ENCODE data around the gene FOXP1. TPM values are rescaled to one million over a fixed set of nuclear protein-coding genes. Genes with fewer than 3 reads are reported as not detected.

FOXP1 gene
- total and polyA plus RNA-seq, 4 donors, result 4.9 to 35.4 (median 32.0) TPM

DNA sequence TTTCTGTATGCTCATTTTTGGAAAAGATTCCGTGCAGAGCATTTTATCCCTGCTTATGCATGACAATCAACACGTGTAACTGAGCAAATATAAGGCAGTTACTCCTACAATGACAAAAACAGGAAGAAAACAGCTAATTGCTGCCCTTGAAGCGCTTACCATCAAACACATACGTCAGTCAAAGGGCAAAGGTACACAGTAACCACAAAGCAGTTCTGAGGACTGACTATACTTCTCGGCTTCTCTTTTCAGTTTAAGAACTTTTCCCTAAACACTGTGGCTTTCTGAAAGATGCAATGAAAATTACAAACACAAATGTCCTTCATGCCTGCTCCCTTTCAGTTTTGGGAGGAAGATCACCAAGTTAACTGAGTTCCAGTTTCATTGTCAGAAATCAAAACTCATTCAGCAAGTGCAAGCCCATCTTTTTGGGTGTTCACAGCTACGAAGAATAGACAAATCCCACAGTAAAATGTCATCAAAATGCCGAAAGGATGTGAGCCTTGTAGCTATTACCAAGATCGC, 602.8 kb downstream of the FOXP1 start (continued):
- no peak for TF ChIP-seq YY1 (IDR thresholded peaks at IDR 0.05)
- TF ChIP-seq, protein P1, sequence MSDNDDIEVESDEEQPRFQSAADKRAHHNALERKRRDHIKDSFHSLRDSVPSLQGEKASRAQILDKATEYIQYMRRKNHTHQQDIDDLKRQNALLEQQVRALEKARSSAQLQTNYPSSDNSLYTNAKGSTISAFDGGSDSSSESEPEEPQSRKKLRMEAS (IDR thresholded peaks at IDR 0.05), result no peak

DNA sequence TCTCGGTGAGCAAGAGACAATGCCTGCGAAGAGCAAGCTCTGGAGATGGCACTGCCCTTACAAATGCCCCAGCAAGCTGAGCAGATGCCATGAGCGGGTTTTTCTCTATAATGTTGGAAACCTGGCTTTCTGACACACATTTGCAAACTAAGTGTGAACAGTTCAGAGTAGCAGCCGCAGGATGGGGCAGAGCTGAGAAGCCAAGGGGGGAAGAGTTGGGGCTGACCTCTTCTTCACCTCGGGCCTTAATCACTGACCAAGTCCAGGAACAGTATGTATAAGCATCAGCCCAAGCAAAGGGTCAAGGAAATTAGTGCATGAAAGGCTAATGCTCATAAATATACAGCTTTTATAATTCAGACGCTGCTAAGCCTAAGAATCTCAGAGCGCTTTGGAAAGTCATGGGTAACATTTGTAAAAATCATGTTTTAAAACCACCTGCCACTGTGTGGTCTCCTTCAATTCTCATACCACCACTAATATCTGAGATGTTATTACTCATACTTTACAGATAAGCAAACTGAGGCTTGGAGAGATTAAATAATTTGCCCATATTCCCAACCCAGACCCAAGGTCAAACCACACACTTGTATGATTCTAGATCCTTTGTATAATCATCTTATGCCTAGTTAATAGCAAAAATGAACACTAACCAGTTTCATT, 603.4 kb downstream of the FOXP1 start:
- H3K27me3 ChIP-seq (ENCODE audit: control insufficient read depth in 4 of 4, insufficient read depth in 4 of 4, low read length in 3 of 4), result no peaks in the 10 kb centered on the region
- no peaks in the 10 kb centered on the region for H3K9me3 ChIP-seq (ENCODE audit: control insufficient read depth in 4 of 4, low read length in 3 of 4)
- peaks cover 3 to 35% (median 29%) of the 10 kb centered on the region in 4 donors for H3K36me3 ChIP-seq (ENCODE audit: control insufficient read depth in 4 of 4, insufficient read depth in 3 of 4, low read depth in 1 of 4, low read length in 3 of 4)
- TF ChIP-seq TAF1 (conservative IDR thresholded peaks at IDR 0.05), result no peak
- TF ChIP-seq, protein P2, sequence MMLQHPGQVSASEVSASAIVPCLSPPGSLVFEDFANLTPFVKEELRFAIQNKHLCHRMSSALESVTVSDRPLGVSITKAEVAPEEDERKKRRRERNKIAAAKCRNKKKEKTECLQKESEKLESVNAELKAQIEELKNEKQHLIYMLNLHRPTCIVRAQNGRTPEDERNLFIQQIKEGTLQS (IDR thresholded peaks at IDR 0.05), result no peak
- no peak for TF ChIP-seq EGR1 (IDR thresholded peaks at IDR 0.05; ENCODE audit: low read depth in 2 of 2)
- no peak for TF ChIP-seq FOXA2 (IDR thresholded peaks at IDR 0.05)
- no peak for TF ChIP-seq FOXA1 (IDR thresholded peaks at IDR 0.05)
- TF ChIP-seq YY1 (IDR thresholded peaks at IDR 0.05), result no peak
- no peak for TF ChIP-seq NR2F2 (IDR thresholded peaks at IDR 0.05)
- TF ChIP-seq SP1 (IDR thresholded peaks at IDR 0.05), result no peak
- TF ChIP-seq HNF4A (conservative IDR thresholded peaks at IDR 0.05), result no peak
- H3K4me3 ChIP-seq (ENCODE audit: low read depth in 1 of 3, low read length in 3 of 3), result no peak overlapping the region
- H3K9ac ChIP-seq (ENCODE audit: low read depth in 1 of 2, low read length in 2 of 2), result no peak overlapping the region
- no peaks in the 10 kb centered on the region for H3K4me1 ChIP-seq (ENCODE audit: control insufficient read depth in 4 of 4, insufficient read depth in 4 of 4, low read length in 3 of 4)
- DNase-seq (ENCODE audit: low spot score), result no peak
- 95% methylated on average over 7 of the region's 7 CpGs for WGBS
- peak overlapping the region in 1 of 2 donors; percentile 22 for H3K27ac ChIP-seq (ENCODE audit: low read depth in 1 of 2, low read length in 2 of 2)

- no peak for DNase-seq (ENCODE audit: low spot score)
- Histone ChIP-seq H3K4me3 (ENCODE audit: low read depth in 1 of 3, low read length in 3 of 3) (no peak overlapping the region), H3K4me1 (ENCODE audit: control insufficient read depth in 4 of 4, insufficient read depth in 4 of 4, low read length in 3 of 4) (no peaks in the 10 kb centered on the region), H3K9ac (ENCODE audit: low read depth in 1 of 2, low read length in 2 of 2) (no peak overlapping the region), H3K9me3 (ENCODE audit: control insufficient read depth in 4 of 4, low read length in 3 of 4) (no peaks in the 10 kb centered on the region), H3K36me3 (ENCODE audit: control insufficient read depth in 4 of 4, insufficient read depth in 3 of 4, low read depth in 1 of 4, low read length in 3 of 4) (peaks cover 4 to 30% (median 28%) of the 10 kb centered on the region in 4 donors), H3K27ac (ENCODE audit: low read depth in 1 of 2, low read length in 2 of 2) (no peak overlapping the region), H3K27me3 (ENCODE audit: control insufficient read depth in 4 of 4, insufficient read depth in 4 of 4, low read length in 3 of 4) (no peaks in the 10 kb centered on the region)
- no peak for TF ChIP-seq HNF4G (IDR thresholded peaks at IDR 0.05)
- TF ChIP-seq, protein P2 (IDR thresholded peaks at IDR 0.05), result no peak
- no peak for TF ChIP-seq RAD21 (IDR thresholded peaks at IDR 0.05)
- TF ChIP-seq TAF1 (conservative IDR thresholded peaks at IDR 0.05), result no peak
- TF ChIP-seq REST (IDR thresholded peaks at IDR 0.05), result no peak
- no peak for TF ChIP-seq FOXA1 (IDR thresholded peaks at IDR 0.05)
- no peak for TF ChIP-seq GABPA (IDR thresholded peaks at IDR 0.05 in 1 of 2, conservative IDR thresholded peaks at IDR 0.05 in 1 of 2)
- TF ChIP-seq HNF4A (conservative IDR thresholded peaks at IDR 0.05), result no peak
- no peak for TF ChIP-seq EGR1 (IDR thresholded peaks at IDR 0.05; ENCODE audit: low read depth in 2 of 2)
- TF ChIP-seq NR2F2 (IDR thresholded peaks at IDR 0.05), result no peak
- TF ChIP-seq YY1 (IDR thresholded peaks at IDR 0.05), result no peak
- no peak for TF ChIP-seq JUND (IDR thresholded peaks at IDR 0.05)
- no peak for TF ChIP-seq RXRA (IDR thresholded peaks at IDR 0.05)
- TF ChIP-seq, protein P3, sequence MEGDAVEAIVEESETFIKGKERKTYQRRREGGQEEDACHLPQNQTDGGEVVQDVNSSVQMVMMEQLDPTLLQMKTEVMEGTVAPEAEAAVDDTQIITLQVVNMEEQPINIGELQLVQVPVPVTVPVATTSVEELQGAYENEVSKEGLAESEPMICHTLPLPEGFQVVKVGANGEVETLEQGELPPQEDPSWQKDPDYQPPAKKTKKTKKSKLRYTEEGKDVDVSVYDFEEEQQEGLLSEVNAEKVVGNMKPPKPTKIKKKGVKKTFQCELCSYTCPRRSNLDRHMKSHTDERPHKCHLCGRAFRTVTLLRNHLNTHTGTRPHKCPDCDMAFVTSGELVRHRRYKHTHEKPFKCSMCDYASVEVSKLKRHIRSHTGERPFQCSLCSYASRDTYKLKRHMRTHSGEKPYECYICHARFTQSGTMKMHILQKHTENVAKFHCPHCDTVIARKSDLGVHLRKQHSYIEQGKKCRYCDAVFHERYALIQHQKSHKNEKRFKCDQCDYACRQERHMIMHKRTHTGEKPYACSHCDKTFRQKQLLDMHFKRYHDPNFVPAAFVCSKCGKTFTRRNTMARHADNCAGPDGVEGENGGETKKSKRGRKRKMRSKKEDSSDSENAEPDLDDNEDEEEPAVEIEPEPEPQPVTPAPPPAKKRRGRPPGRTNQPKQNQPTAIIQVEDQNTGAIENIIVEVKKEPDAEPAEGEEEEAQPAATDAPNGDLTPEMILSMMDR (IDR thresholded peaks at IDR 0.05; ENCODE audit: low read depth, low read length, missing input control), result no peak
- no peak for TF ChIP-seq FOXA2 (IDR thresholded peaks at IDR 0.05)
- TF ChIP-seq, protein P1 (IDR thresholded peaks at IDR 0.05), result no peak
- TF ChIP-seq SP1 (IDR thresholded peaks at IDR 0.05), result no peak
- TF ChIP-seq, protein P4, sequence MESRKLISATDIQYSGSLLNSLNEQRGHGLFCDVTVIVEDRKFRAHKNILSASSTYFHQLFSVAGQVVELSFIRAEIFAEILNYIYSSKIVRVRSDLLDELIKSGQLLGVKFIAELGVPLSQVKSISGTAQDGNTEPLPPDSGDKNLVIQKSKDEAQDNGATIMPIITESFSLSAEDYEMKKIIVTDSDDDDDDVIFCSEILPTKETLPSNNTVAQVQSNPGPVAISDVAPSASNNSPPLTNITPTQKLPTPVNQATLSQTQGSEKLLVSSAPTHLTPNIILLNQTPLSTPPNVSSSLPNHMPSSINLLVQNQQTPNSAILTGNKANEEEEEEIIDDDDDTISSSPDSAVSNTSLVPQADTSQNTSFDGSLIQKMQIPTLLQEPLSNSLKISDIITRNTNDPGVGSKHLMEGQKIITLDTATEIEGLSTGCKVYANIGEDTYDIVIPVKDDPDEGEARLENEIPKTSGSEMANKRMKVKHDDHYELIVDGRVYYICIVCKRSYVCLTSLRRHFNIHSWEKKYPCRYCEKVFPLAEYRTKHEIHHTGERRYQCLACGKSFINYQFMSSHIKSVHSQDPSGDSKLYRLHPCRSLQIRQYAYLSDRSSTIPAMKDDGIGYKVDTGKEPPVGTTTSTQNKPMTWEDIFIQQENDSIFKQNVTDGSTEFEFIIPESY (IDR thresholded peaks at IDR 0.05), result no peak
- WGBS, result 97% methylated on average over 13 of the region's 13 CpGs
Observed at GRCh38 chr3:70977712-70978111, 605.8 kb downstream of the FOXP1 start.
